ACC112 (cell line): ENCODE data around the gene KIAA0232.

Experiments used
- H2AFZ ChIP-seq: fragments of 200-600 bp; sonication (generic); one replicate; pipeline ENCODE4 v1.6.0; 2017; ENCODE audit warnings: antibody characterized with exemption, low read length; ENCODE audit not compliant: unreplicated experiment
- H3K27ac ChIP-seq: fragments of 200-600 bp; sonication (generic); 2 replicates; pipeline ENCODE4 v1.5.1; 2014; ENCODE audit warnings: low read depth, mild to moderate bottlenecking, antibody characterized with exemption, low read length, moderate library complexity
- H3K27me3 ChIP-seq: fragments of 200-600 bp; sonication (generic); 2 replicates; pipeline ENCODE4 v1.6.1; 2014; ENCODE audit warnings: mild to moderate bottlenecking, antibody characterized with exemption, low read length, moderate library complexity, mixed read lengths; ENCODE audit not compliant: insufficient read depth
- H3K36me3 ChIP-seq: fragments of 200-600 bp; sonication (generic); 2 replicates; pipeline ENCODE4 v1.6.1; 2016; ENCODE audit warnings: mild to moderate bottlenecking, antibody characterized with exemption, low read length, moderate library complexity, mixed read lengths; ENCODE audit not compliant: insufficient read depth
- H3K4me1 ChIP-seq: fragments of 200-600 bp; sonication (generic); one replicate; pipeline ENCODE4 v1.6.1; 2016; ENCODE audit warnings: low read length, mixed read lengths; ENCODE audit not compliant: insufficient read depth, unreplicated experiment, control insufficient read depth
- H3K4me3 ChIP-seq: fragments of 200-600 bp; sonication (generic); 2 replicates; pipeline ENCODE4 v1.5.1; 2014; ENCODE audit warnings: mild to moderate bottlenecking, low read depth, low read length
- H3K79me2 ChIP-seq: fragments of 200-600 bp; sonication (generic); one replicate; pipeline ENCODE4 v1.6.0; 2016; ENCODE audit warnings: low read length; ENCODE audit not compliant: control insufficient read depth, unreplicated experiment, insufficient read depth

Gene KIAA0232

GRCh38 chr4:6758728-6759127 lies 23.8 kb upstream of the KIAA0232 start:
- Histone ChIP-seq H3K36me3 (no peaks in the 10 kb centered on the region), H3K4me1 (no peaks in the 10 kb centered on the region), H3K27ac (no peak overlapping the region), H2AFZ (no peak overlapping the region), H3K27me3 (no peaks in the 10 kb centered on the region), H3K79me2 (no peaks in the 10 kb centered on the region), H3K4me3 (no peak overlapping the region)

GRCh38 chr4:6760865-6761264 lies 21.7 kb upstream of the KIAA0232 start:
- Histone ChIP-seq H3K36me3 (no peaks in the 10 kb centered on the region), H3K27ac (no peak overlapping the region), H2AFZ (no peak overlapping the region), H3K4me1 (no peaks in the 10 kb centered on the region), H3K79me2 (no peaks in the 10 kb centered on the region), H3K27me3 (no peaks in the 10 kb centered on the region), H3K4me3 (no peak overlapping the region)

GRCh38 chr4:6761649-6762615 lies 20.6 kb upstream of the KIAA0232 start:
- Histone ChIP-seq H3K4me1 (no peaks in the 10 kb centered on the region), H3K27me3 (no peaks in the 10 kb centered on the region), H3K36me3 (no peaks in the 10 kb centered on the region), H3K79me2 (no peaks in the 10 kb centered on the region), H2AFZ (no peak overlapping the region), H3K27ac (no peak overlapping the region), H3K4me3 (no peak overlapping the region)

GRCh38 chr4:6763330-6763851 lies 19.1 kb upstream of the KIAA0232 start:
- H3K79me2 ChIP-seq: no peaks in the 10 kb centered on the region
- H3K36me3 ChIP-seq: no peaks in the 10 kb centered on the region
- no peak overlapping the region for H3K4me3 ChIP-seq
- H3K27me3 ChIP-seq: no peaks in the 10 kb centered on the region
- H3K27ac ChIP-seq: no peak overlapping the region
- H2AFZ ChIP-seq: no peak overlapping the region
- H3K4me1 ChIP-seq: peaks cover 9% of the 10 kb centered on the region

GRCh38 chr4:6764976-6765620 lies 17.4 kb upstream of the KIAA0232 start:
- Histone ChIP-seq H3K4me3 (no peak overlapping the region), H3K27me3 (no peaks in the 10 kb centered on the region), H3K36me3 (no peaks in the 10 kb centered on the region), H3K79me2 (no peaks in the 10 kb centered on the region), H3K4me1 (peaks cover 14% of the 10 kb centered on the region), H2AFZ (no peak overlapping the region), H3K27ac (no peak overlapping the region)

GRCh38 chr4:6765703-6766102 lies 16.8 kb upstream of the KIAA0232 start:
- Histone ChIP-seq H3K36me3 (no peaks in the 10 kb centered on the region), H2AFZ (no peak overlapping the region), H3K4me3 (no peak overlapping the region), H3K27me3 (no peaks in the 10 kb centered on the region), H3K79me2 (no peaks in the 10 kb centered on the region), H3K4me1 (peaks cover 14% of the 10 kb centered on the region), H3K27ac (no peak overlapping the region)

GRCh38 chr4:6767386-6767747 lies 15.2 kb upstream of the KIAA0232 start:
- Histone ChIP-seq H3K4me1 (peaks cover 14% of the 10 kb centered on the region), H3K36me3 (no peaks in the 10 kb centered on the region), H3K27ac (no peak overlapping the region), H3K27me3 (no peaks in the 10 kb centered on the region), H3K79me2 (no peaks in the 10 kb centered on the region), H2AFZ (no peak overlapping the region), H3K4me3 (no peak overlapping the region)

GRCh38 chr4:6767748-6768538 lies 14.6 kb upstream of the KIAA0232 start:
- peaks cover 14% of the 10 kb centered on the region for H3K4me1 ChIP-seq
- H2AFZ ChIP-seq: peak overlapping the region; percentile 21
- no peak overlapping the region for H3K27ac ChIP-seq

GRCh38 chr4:6768539-6768905 lies 14.0 kb upstream of the KIAA0232 start:
- no peak overlapping the region for H3K4me3 ChIP-seq
- peak overlapping the region; percentile 21 for H2AFZ ChIP-seq
- H3K27ac ChIP-seq: no peak overlapping the region
- H3K79me2 ChIP-seq: no peaks in the 10 kb centered on the region
- H3K4me1 ChIP-seq: peaks cover 14% of the 10 kb centered on the region
- no peaks in the 10 kb centered on the region for H3K36me3 ChIP-seq
- H3K27me3 ChIP-seq: no peaks in the 10 kb centered on the region

More at GRCh38 chr4:6767748-6768538, 14.6 kb upstream of the KIAA0232 start:
- no peaks in the 10 kb centered on the region for H3K79me2 ChIP-seq
- no peaks in the 10 kb centered on the region for H3K36me3 ChIP-seq
- no peaks in the 10 kb centered on the region for H3K27me3 ChIP-seq
- no peak overlapping the region for H3K4me3 ChIP-seq

- Histone ChIP-seq H3K27ac (no peak overlapping the region), H3K79me2 (no peaks in the 10 kb centered on the region), H3K4me1 (peaks cover 14% of the 10 kb centered on the region), H2AFZ (no peak overlapping the region), H3K36me3 (no peaks in the 10 kb centered on the region), H3K27me3 (no peaks in the 10 kb centered on the region), H3K4me3 (no peak overlapping the region)
Measured at GRCh38 chr4:6769233-6769988, 13.1 kb upstream of the KIAA0232 start.
